MM.1S (cell line): Measurements from ENCODE around the gene IFNG.

Source experiments
- EZH2 ChIP-seq: fragments of 300-600 bp; sonication (generic); optimal IDR thresholded peaks from 2 replicates; pipeline ENCODE3; 2017; ENCODE audit warnings: low read depth, mild to moderate bottlenecking, antibody characterized with exemption, low read length, mixed read lengths
- EZH2phosphoT487 ChIP-seq: fragments of 300-600 bp; sonication (generic); IDR thresholded peaks from 2 replicates; pipeline ENCODE4 v1.6.1; 2018; ENCODE audit warnings: antibody characterized with exemption, low read length
- TF ChIP-seq, protein P1 (sequence below): fragments of 300-600 bp; sonication (generic); IDR thresholded peaks from 2 replicates; pipeline ENCODE4 v1.5.1; 2016; ENCODE audit warnings: antibody characterized with exemption, low read length, mixed read lengths

DNA sequence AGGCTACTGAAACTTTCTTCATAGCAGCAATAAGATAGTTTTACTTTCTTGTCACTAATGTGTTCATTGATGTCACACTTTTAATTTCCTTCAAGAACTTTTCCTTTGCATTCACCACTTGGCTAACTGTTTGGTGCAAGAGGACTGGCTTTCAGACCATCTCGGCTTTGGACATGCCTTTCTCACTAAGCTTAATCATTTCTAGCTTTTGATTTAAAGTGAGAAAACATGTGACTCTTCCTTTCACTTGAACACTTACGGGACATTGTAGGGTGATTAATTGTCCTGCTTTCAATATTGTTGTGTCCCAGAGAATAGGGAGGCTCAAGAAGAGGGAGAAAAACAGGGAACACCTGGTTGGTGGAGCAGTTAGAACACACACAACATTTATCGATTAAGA, 41.9 kb downstream of the IFNG start:
- TF ChIP-seq, protein P1, sequence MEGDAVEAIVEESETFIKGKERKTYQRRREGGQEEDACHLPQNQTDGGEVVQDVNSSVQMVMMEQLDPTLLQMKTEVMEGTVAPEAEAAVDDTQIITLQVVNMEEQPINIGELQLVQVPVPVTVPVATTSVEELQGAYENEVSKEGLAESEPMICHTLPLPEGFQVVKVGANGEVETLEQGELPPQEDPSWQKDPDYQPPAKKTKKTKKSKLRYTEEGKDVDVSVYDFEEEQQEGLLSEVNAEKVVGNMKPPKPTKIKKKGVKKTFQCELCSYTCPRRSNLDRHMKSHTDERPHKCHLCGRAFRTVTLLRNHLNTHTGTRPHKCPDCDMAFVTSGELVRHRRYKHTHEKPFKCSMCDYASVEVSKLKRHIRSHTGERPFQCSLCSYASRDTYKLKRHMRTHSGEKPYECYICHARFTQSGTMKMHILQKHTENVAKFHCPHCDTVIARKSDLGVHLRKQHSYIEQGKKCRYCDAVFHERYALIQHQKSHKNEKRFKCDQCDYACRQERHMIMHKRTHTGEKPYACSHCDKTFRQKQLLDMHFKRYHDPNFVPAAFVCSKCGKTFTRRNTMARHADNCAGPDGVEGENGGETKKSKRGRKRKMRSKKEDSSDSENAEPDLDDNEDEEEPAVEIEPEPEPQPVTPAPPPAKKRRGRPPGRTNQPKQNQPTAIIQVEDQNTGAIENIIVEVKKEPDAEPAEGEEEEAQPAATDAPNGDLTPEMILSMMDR, result no peak
- TF ChIP-seq EZH2 (no peak), EZH2phosphoT487 (no peak)
